Cardiac muscle cell (in vitro differentiated cells and primary cell): ENCODE results near the gene MAJIN. TPM values are rescaled to one million over a fixed set of nuclear protein-coding genes. Genes with fewer than 3 reads are reported as not detected.

Experiments used
- DNase-seq, 2 donors: peaks; one replicate each; pipeline versions ENCODE4 v3.0.0 to v3.0.0-alpha.2; 2010 to 2017; ENCODE audit warnings: low read depth in 1 of 2, low spot score in 1 of 2
- H3K27ac ChIP-seq: fragments of 200-600 bp; sonication (generic); 2 replicates; pipeline ENCODE4 v1.5.1; 2016
- H3K27me3 ChIP-seq: fragments of 200-600 bp; sonication (generic); 2 replicates; pipeline ENCODE4 v1.6.0; 2016; ENCODE audit warnings: control low read depth
- H3K36me3 ChIP-seq: fragments of 200-600 bp; sonication (generic); 2 replicates; pipeline ENCODE4 v1.5.1; 2016; ENCODE audit warnings: control low read depth
- H3K4me1 ChIP-seq: fragments of 200-600 bp; sonication (generic); 2 replicates; pipeline ENCODE4 v1.8.1; 2017; ENCODE audit warnings: low read depth, mild to moderate bottlenecking, mixed run types
- H3K4me3 ChIP-seq: fragments of 200-600 bp; sonication (generic); 2 replicates; pipeline ENCODE4 v1.5.1; 2016; ENCODE audit warnings: mild to moderate bottlenecking
- H3K9me3 ChIP-seq: fragments of 200-600 bp; sonication (generic); 2 replicates; pipeline ENCODE4 v1.5.1; 2017; ENCODE audit warnings: low read depth, mild to moderate bottlenecking, control low read depth
- polyA plus RNA-seq: library from polyadenylated mRNA; unstranded; fragments of >200 nt; fragmentation: Nextera tagmentation; extraction: Ambion mirVana; gene quantifications from 2 replicates; pipeline ENCODE4 v1.2.1, GENCODE V29; 2016
- total RNA-seq: library from RNA; depleted of rRNA; stranded (reverse); fragments of >200 nt; gene quantifications from 2 replicates; pipeline ENCODE4 v1.2.3, GENCODE V29; 2016
- TF ChIP-seq, protein P1 (sequence below): IDR thresholded peaks from 2 replicates; pipeline ENCODE4 v1.5.1; 2012; ENCODE audit warnings: low read depth, mild to moderate bottlenecking, low read length

The MAJIN gene
- total and polyA plus RNA-seq, 2 experiments from 2014 or later = 0.06 TPM; not detected in 1

DNA sequence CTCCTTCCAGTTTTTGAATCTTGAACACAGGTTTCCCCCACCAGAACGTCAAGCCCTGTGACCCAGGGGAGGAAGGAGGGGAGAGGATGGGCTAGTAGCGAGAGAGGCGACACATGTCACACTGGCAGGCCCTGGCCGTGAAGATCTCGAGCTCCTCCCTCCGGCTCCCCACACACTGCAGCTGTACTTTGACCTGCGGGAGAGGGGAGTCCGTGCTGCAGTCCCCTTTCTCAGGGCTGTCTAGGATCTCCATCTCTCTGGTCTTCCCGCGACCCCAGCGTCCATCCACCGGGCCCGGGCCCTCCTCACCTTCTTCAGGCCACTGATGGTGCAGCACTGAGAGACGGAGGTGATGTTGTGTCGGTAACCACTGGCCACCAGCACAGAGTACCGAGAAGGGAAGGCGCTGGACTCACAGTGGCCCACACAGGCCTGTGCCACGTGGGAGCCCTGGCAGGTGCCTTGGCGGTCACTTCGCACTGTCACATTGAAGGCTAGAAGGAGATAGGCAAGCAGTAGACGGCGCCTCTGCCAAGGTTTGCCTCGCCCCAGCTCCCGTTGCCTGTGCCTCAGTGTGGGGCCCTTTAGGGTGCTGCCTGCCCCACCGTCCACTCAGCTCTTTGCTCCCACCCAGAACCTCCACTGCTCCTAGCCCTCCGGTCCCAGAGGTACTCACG is 37.1 kb downstream of the MAJIN start:
- no peak for DNase-seq

DNA sequence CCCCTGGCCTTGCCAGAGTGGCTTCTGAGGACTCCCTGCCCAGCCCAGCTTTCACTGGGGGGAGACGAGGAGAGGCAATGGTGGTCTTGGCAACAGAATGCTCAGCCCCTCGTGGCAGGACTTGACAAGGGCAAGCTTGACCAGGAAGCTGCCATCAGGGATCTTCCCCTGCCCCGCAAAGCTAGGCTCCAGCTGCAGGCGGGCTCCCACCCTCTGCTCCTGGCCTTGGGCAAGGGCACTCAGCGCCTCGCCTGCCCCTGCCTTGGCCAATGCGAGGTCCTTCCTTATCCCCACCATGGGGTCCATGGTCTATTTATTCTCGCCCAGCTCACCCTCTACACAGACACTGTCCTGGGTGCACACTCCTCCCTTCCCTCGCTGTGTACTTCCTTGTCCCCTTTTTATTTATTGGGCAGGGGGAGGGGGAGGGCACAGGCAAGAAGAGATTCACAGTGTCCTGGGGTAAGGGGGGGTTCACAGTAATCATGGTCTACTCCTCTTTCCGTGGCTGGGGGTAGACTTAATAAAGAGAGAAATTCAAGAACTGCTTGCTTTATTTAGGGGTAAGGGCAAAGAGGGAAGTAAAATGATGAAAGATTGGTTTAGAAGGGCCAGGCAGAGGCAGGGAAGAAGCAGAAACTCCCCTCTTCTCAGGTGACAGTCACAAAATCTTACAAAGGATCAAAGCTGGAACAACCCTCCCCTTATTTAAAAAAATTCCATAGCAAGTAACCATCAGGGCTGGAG is 37.8 kb downstream of the MAJIN start:
- Histone ChIP-seq H3K36me3 (peaks cover 12% of the 10 kb centered on the region), H3K27ac (no peak overlapping the region), H3K9me3 (no peaks in the 10 kb centered on the region), H3K4me1 (no peaks in the 10 kb centered on the region), H3K4me3 (no peak overlapping the region), H3K27me3 (no peaks in the 10 kb centered on the region)
- DNase-seq = no peak
- TF ChIP-seq, protein P1, sequence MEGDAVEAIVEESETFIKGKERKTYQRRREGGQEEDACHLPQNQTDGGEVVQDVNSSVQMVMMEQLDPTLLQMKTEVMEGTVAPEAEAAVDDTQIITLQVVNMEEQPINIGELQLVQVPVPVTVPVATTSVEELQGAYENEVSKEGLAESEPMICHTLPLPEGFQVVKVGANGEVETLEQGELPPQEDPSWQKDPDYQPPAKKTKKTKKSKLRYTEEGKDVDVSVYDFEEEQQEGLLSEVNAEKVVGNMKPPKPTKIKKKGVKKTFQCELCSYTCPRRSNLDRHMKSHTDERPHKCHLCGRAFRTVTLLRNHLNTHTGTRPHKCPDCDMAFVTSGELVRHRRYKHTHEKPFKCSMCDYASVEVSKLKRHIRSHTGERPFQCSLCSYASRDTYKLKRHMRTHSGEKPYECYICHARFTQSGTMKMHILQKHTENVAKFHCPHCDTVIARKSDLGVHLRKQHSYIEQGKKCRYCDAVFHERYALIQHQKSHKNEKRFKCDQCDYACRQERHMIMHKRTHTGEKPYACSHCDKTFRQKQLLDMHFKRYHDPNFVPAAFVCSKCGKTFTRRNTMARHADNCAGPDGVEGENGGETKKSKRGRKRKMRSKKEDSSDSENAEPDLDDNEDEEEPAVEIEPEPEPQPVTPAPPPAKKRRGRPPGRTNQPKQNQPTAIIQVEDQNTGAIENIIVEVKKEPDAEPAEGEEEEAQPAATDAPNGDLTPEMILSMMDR = no peak

More for the DNA sequence above, 37.1 kb downstream of the MAJIN start:
- H3K4me3 ChIP-seq = no peak overlapping the region
- no peaks in the 10 kb centered on the region for H3K27me3 ChIP-seq
- no peaks in the 10 kb centered on the region for H3K4me1 ChIP-seq
- TF ChIP-seq, protein P1 = no peak
- no peak overlapping the region for H3K27ac ChIP-seq
- H3K36me3 ChIP-seq = peaks cover 12% of the 10 kb centered on the region
- no peaks in the 10 kb centered on the region for H3K9me3 ChIP-seq

DNA sequence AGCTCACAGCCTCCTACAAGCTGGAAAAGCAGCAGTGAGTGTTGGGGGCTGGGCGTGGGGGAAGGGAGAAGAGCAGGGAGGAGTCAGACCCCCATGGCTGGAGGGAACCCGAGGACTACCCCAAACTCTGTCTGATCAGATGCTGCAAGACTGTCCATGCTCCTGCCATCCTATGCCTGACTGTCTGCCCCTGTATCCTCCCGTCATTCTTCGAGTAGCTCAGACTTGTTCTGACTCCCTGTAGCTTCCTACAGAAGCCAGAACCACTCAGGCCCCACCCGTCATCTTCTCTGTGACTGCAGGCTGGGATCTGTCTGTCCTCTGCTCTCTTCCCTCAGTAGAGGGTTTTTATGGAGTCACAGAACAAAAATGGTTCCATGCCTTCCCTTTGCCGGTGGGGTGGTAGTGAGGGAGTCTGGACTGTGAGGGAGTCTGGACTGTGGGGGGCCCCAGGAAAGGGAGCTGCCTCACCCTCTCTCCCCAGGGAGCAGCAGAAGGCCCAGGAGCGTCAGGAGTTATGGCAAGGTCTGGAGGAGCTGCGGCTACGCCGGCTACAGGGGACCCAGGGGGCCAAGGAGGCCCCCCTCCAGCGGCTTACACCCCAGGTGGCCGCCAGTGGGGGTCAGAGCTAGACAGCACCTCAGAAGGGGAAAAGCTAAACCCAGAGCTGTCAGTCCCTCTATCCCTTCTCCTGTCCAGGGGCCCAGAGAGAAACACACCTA is 38.5 kb downstream of the MAJIN start:
- H3K36me3 ChIP-seq = peaks cover 12% of the 10 kb centered on the region
- TF ChIP-seq, protein P1 = no peak
- no peaks in the 10 kb centered on the region for H3K27me3 ChIP-seq
- H3K4me1 ChIP-seq = no peaks in the 10 kb centered on the region
- DNase-seq = no peak
- no peak overlapping the region for H3K27ac ChIP-seq
- no peak overlapping the region for H3K4me3 ChIP-seq
- H3K9me3 ChIP-seq = no peaks in the 10 kb centered on the region

DNA sequence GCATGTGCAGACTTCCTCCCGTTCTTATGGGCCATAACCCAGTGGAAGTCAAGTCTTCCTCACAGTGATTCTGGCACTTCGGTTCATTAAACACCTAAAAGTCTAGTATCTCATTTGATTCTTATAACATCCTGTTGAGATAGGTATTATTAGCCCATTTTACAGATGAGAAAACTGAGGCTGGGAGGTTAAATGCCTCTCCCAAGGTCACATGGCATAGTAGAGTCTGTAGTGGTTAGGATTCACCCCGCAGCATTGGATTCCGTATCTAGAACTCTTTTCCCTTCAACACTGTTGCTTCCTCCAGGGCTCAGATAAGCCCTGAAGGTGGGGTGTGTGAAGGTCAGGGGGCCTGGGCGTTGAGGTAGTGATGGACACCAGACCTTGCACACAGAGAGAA is 39.6 kb downstream of the MAJIN start:
- Histone ChIP-seq H3K4me3 (no peak overlapping the region), H3K36me3 (peaks cover 12% of the 10 kb centered on the region), H3K27ac (no peak overlapping the region), H3K4me1 (no peaks in the 10 kb centered on the region), H3K27me3 (no peaks in the 10 kb centered on the region), H3K9me3 (no peaks in the 10 kb centered on the region)
- DNase-seq = no peak
- TF ChIP-seq, protein P1 = no peak

DNA sequence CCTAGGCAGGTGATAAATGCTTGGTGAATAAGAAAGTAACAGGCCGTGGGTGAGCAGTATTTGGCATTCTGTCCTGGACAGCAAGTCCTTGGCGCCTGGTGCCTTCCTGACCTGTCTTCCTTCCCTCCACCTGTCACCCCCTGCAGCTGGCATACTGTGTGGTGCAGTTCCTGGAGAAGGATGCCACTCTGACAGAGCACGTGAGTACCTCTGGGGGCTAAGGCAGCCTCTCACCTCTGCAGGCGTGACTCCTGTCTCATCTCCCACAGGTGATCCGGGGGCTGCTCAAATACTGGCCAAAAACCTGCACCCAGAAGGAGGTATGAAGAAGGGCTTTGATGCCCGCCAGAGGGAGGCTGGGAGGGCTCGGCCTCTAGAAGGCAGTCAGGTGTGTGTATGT is 40.6 kb downstream of the MAJIN start:
- Histone ChIP-seq H3K27me3 (no peaks in the 10 kb centered on the region), H3K9me3 (no peaks in the 10 kb centered on the region), H3K36me3 (peaks cover 12% of the 10 kb centered on the region), H3K4me3 (no peak overlapping the region), H3K4me1 (no peaks in the 10 kb centered on the region), H3K27ac (no peak overlapping the region)
- TF ChIP-seq, protein P1 = no peak
- DNase-seq = no peak
